Mucosa of stomach (tissue), 1 donor: ENCODE data around the gene PLCB1.

Experiments
- H3K27me3 ChIP-seq: one replicate; pipeline ENCODE4 v1.7.0; 2013; ENCODE audit warnings: mild to moderate bottlenecking, low read length; ENCODE audit not compliant: control insufficient read depth, insufficient read depth
- H3K36me3 ChIP-seq: one replicate; pipeline ENCODE4 v1.7.0; 2013; ENCODE audit warnings: low read length; ENCODE audit not compliant: control insufficient read depth, insufficient read depth
- H3K4me1 ChIP-seq: one replicate; pipeline ENCODE4 v1.7.0; 2013; ENCODE audit warnings: mild to moderate bottlenecking, low read length; ENCODE audit not compliant: control insufficient read depth, insufficient read depth
- H3K4me3 ChIP-seq: one replicate; pipeline ENCODE4 v1.7.0; 2013; ENCODE audit warnings: low read length
- H3K9ac ChIP-seq: one replicate; pipeline ENCODE4 v1.7.0; 2013; ENCODE audit warnings: mild to moderate bottlenecking, low read length, moderate library complexity
- H3K9me3 ChIP-seq: one replicate; pipeline ENCODE4 v1.7.0; 2013; ENCODE audit warnings: mild to moderate bottlenecking, low read length, moderate library complexity; ENCODE audit not compliant: control insufficient read depth
- donor health status: Pancreatic carcinoma.

The PLCB1 gene

DNA sequence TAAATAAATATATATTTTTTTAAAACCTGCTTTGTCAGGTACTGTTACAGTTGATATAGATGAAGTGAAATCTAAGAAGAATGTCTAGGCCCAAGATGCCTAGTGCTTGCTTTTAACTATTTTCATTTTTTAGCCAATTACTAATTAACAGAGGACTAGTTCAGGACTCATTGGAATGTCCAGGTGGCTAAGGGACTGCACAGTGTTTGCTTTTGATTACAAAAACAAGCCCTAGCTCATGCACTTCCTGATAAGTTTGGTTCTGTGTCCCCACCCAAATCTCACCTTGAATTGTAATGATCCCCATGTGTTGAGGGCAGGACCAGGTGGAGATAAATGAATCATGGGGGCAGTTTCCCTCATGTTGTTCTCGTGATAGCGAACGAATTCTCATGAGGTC is 417.1 kb downstream of the PLCB1 start:
- no peaks in the 10 kb centered on the region for H3K4me1 ChIP-seq
- no peak overlapping the region for H3K9ac ChIP-seq
- H3K4me3 ChIP-seq, result no peak overlapping the region
- no peaks in the 10 kb centered on the region for H3K9me3 ChIP-seq
- no peaks in the 10 kb centered on the region for H3K27me3 ChIP-seq
- no peaks in the 10 kb centered on the region for H3K36me3 ChIP-seq

DNA sequence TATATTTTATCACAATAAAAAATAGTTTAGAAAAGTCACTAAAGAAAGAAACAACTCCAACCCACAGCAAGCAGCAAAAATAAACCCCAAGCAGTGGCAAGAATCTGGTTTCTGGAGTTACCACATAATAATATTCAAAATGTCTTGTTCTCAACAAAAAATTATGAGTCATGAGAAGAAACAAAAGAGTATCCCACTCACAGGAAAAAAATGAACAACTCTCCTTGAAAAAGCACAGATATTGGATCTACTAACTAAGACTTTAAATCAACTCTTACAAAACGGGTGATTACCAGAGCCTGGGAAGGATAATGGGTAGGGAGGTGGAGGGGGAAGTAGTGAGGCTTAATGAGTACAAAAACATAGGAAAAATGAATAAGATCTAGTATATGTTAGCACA is 425.6 kb downstream of the PLCB1 start:
- no peaks in the 10 kb centered on the region for H3K4me1 ChIP-seq
- H3K27me3 ChIP-seq, result no peaks in the 10 kb centered on the region
- no peaks in the 10 kb centered on the region for H3K36me3 ChIP-seq
- no peak overlapping the region for H3K4me3 ChIP-seq
- no peaks in the 10 kb centered on the region for H3K9me3 ChIP-seq
- no peak overlapping the region for H3K9ac ChIP-seq

DNA sequence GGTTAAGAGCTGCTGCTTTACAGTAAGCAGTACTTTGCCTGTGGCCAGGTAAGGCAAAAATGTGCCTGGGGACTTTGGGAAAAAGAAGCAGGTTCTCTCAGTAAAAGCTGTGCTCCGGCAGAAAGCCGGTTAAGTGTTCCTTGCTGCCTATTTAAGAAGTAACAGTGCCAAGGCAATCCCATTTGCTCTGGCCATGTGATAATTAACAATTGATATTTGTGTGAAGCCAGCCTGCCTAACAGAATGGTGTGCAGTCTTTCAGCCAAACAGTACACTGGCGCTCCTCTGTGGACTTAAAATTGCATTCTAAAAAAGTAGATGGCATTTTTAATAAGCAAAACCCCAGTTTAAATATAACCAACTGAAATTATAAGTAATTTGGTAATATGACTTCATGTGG is 430.3 kb downstream of the PLCB1 start:
- Histone ChIP-seq H3K4me1 (no peaks in the 10 kb centered on the region), H3K36me3 (no peaks in the 10 kb centered on the region), H3K9ac (no peak overlapping the region), H3K9me3 (no peaks in the 10 kb centered on the region), H3K27me3 (no peaks in the 10 kb centered on the region), H3K4me3 (no peak overlapping the region)

DNA sequence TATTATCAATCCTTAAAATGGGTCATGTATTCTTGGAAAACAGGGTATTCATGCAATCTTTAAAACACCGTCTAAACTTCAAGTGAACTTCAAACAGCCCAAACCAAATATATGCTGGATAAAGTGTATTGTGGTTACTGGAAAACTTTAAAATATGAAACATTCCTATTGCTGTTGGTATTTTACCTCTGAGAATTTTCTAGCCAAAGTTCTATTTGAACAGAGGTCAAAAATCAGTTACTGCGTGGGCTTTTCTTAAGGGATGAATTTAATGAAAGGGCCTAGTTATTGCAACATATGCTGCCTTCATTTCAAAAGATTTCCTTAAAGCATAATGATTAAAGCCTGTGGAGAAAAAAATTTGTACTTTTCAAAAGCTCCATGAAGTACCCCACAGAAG is 436.0 kb downstream of the PLCB1 start:
- H3K9ac ChIP-seq, result no peak overlapping the region
- no peaks in the 10 kb centered on the region for H3K36me3 ChIP-seq
- no peak overlapping the region for H3K4me3 ChIP-seq
- no peaks in the 10 kb centered on the region for H3K9me3 ChIP-seq
- H3K27me3 ChIP-seq, result no peaks in the 10 kb centered on the region
- H3K4me1 ChIP-seq, result no peaks in the 10 kb centered on the region

DNA sequence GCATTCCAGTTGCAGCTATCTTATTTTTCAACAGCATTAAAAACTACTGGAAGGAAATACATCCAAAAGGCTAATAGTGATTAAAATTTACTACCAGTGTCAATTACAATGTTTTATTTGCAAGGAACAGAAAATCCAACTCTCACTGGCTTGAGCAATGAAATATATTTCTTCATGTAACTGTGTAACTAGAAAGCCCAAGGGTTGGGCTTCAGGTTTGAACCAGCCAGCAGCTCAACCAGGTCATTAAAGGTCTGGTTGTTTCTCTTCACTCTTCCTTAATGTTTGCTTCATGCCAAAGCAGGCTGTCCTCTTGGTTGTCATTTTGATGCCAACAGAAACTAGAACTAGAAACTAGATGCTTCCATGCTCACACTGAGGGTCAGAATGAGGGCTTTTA is 437.7 kb downstream of the PLCB1 start:
- no peaks in the 10 kb centered on the region for H3K4me1 ChIP-seq
- no peaks in the 10 kb centered on the region for H3K9me3 ChIP-seq
- no peak overlapping the region for H3K9ac ChIP-seq
- no peaks in the 10 kb centered on the region for H3K36me3 ChIP-seq
- H3K27me3 ChIP-seq, result no peaks in the 10 kb centered on the region
- H3K4me3 ChIP-seq, result no peak overlapping the region

DNA sequence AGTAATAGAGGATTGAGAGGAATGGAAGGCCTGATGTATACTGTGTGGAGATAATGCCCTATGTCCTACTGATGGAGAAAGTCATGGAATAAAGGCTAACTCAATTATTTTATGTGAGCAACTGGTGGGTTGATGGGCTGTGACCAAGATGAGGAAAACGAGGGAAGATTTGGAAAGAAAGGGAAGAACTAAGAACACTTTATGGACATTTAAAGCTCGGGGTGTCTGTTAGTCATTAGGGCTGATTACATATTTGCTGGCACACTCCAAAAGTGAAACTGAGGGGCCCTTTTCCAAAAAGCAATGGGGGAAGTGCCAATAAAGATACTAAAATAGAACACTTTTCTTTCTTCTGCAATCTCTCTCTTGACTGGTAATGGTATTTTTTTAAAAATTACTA is 439.5 kb downstream of the PLCB1 start:
- no peaks in the 10 kb centered on the region for H3K27me3 ChIP-seq
- H3K36me3 ChIP-seq, result no peaks in the 10 kb centered on the region
- no peaks in the 10 kb centered on the region for H3K9me3 ChIP-seq
- H3K4me3 ChIP-seq, result no peak overlapping the region
- H3K9ac ChIP-seq, result no peak overlapping the region
- no peaks in the 10 kb centered on the region for H3K4me1 ChIP-seq

DNA sequence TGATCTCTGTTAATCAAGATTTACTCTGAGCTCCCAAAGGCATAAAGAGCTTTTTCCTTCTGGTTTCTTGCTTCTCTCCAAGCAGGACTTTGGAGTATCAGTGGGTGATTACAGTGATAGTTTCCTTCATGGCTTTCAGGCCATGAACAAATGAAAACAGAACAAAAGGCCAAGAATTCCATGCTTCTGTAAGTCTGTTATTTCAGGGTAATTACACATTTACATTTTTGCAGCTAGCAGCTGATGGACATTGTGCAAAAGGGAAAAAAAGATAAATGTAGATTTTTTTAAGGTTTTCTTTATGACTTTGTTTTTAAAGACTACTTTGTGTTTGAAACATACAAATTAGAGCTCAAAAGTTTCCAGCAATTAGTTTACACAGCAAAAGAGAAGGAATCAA is 441.6 kb downstream of the PLCB1 start:
- Histone ChIP-seq H3K9me3 (no peaks in the 10 kb centered on the region), H3K27me3 (no peaks in the 10 kb centered on the region), H3K9ac (no peak overlapping the region), H3K4me3 (no peak overlapping the region), H3K4me1 (no peaks in the 10 kb centered on the region), H3K36me3 (no peaks in the 10 kb centered on the region)

DNA sequence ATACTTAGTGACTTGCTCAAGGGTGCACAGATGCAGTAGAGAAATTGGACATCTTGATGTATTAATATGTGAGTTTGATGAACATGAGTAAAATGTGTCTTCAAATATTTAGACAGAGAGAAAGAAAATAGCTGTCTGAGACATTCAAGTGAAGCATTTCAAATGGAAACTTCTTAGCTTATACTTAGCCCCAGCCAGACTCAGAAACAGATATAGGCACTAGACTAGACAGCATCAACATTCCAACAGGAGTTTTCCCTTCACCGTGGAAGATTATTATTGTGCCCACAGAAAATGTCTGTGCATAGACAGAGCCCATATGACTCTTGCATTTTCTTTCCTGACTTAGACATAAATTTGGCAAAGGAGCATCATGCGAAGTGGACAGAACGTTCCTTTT is 443.0 kb downstream of the PLCB1 start:
- Histone ChIP-seq H3K27me3 (no peaks in the 10 kb centered on the region), H3K9me3 (no peaks in the 10 kb centered on the region), H3K4me1 (no peaks in the 10 kb centered on the region), H3K4me3 (no peak overlapping the region), H3K36me3 (no peaks in the 10 kb centered on the region), H3K9ac (no peak overlapping the region)

DNA sequence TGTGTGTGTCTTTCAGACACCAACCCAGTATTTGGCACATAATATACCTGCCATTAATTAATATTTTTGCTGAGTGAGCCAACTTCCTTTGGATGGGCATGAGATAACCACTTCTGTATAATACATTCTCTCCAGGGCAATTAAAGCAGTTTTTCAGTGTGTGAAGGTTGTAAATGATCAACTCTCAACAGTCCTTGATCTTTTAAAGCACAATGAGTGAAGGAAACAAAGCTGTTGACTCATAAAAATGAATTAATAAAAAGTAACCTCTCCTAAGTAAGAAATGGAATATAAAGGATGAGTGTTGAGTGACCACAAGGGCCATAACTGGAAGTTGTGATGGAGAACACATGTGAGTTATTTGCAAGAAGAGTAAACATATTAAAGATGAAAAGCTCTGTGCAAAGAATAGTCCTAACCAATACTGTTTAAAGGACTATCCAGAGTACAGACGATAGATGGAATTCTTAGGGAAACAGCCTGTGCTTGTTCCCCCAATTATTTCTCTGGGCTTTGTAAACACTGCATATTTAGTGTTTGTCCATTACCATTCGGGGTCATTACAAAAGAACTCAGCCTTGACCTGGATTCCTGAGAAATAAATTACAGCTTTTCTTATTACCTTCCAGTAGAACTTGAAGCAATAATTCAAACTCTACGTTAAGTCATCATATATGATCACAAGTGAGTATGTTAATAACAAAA is 446.2 kb downstream of the PLCB1 start:
- Histone ChIP-seq H3K9me3 (no peaks in the 10 kb centered on the region), H3K4me3 (no peak overlapping the region), H3K9ac (no peak overlapping the region), H3K36me3 (no peaks in the 10 kb centered on the region), H3K4me1 (no peaks in the 10 kb centered on the region), H3K27me3 (no peaks in the 10 kb centered on the region)

DNA sequence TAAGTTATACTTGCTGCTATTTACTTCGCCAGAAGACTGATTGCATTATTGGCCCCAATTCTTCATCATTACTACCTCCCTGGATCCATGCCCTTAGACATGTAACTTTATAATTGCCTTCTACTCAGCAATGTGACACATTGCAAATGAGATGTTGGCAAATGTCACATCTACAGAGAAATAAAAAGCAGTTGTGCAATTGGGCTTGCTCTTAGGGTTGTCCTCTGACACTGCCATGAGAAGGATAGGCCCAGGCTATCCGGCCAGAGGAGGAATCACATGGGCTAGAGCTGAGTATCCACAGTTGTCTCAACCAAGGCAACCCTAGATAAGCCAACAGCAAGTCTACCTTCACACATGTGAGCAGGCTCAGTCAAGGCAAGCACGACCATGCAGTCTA is 447.0 kb downstream of the PLCB1 start:
- Histone ChIP-seq H3K27me3 (no peaks in the 10 kb centered on the region), H3K9ac (no peak overlapping the region), H3K36me3 (no peaks in the 10 kb centered on the region), H3K9me3 (no peaks in the 10 kb centered on the region), H3K4me3 (no peak overlapping the region), H3K4me1 (no peaks in the 10 kb centered on the region)

DNA sequence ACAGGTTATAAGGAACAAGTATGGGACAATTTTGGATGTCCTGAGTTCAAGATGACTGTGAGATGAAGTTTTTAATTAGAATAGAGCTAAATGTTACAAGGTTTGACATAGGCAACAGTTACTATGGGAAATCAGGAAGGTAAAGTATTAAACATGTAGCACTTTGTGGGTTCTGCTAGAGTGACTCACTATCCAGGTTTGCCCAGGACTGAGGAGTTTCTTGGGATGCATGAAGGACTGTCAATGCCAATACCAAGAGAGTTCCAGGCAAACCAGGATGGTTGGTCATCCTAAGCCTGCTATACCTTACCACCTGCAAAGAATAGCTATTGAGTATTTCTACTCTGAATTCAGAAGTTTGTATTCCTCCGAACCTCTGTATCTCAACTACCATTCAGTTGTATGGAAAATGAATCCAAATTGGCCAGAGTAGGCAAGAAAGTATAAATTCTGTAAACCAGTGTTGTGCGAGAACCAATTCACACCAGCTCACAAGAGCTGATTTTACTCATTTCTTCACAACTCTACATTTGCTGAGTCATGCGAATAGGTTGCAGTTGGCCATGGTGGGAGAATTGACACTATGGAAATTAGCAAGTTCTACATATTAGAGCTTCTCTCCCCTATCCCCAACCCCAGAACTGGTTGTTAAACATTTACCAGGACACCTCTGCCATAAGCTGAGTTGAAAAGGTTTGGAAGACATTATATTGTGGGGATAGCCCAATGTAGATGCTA is 449.5 kb downstream of the PLCB1 start:
- H3K27me3 ChIP-seq, result no peaks in the 10 kb centered on the region
- no peaks in the 10 kb centered on the region for H3K4me1 ChIP-seq
- no peak overlapping the region for H3K4me3 ChIP-seq
- no peaks in the 10 kb centered on the region for H3K36me3 ChIP-seq
- H3K9ac ChIP-seq, result no peak overlapping the region
- no peaks in the 10 kb centered on the region for H3K9me3 ChIP-seq

DNA sequence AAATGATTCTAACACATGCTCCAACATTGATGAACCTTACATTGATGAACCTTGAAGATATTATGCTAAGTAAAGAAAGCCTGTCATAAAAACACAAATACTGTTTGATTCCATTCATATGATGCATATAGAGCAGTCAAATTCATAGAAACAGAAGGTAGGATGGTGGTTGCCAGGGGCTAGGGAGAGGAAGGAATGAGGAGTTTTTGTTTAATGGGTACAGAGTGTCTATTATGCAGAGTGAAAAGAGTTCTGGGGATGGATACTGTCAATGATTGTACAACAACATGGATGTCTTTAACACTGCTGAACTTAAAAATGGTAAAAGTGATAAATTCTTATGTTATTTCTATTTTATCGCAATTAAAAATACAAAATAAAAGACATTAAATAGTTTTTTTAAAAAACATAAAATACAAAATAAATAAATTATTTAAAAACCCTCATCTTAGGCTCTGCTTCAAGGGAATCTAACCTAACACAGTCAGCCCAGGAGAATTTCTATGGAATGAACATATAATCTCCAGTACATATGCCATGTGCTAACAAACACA is 451.0 kb downstream of the PLCB1 start:
- Histone ChIP-seq H3K36me3 (no peaks in the 10 kb centered on the region), H3K27me3 (no peaks in the 10 kb centered on the region), H3K4me1 (no peaks in the 10 kb centered on the region), H3K4me3 (no peak overlapping the region), H3K9me3 (no peaks in the 10 kb centered on the region), H3K9ac (no peak overlapping the region)
